GM12878 (cell line): ENCODE results near the gene NAP1L1. TPM values are rescaled to one million over a fixed set of nuclear protein-coding genes. Genes with fewer than 3 reads are reported as not detected.
A peak's percentile ranks its signal among the peaks of the same experiment; 100 is the strongest.

Experiments
- ATAC-seq: fragments of 200-7000 bp; cut with Tn5 transposase; 3 replicates; pipeline ENCODE4 v1.9.1; 2020; ENCODE audit warnings: mild to moderate bottlenecking, moderate library complexity
- BruUV-seq: library from RNA; stranded (reverse); fragments of 400-500 nt; replicated peaks from 2 replicates; lab custom pipeline; 2021; lab: Mats Ljungman, UMichigan
- CTCF ChIA-PET: fragments of 300-600 bp; sonication (Branson Sonifier 250); formaldehyde crosslinking; extraction: SDS; loops from one replicate; lab custom pipeline; 2021; ENCODE audit warnings: inconsistent platforms; lab: Yijun Ruan, JAX
- POLR2A ChIA-PET: fragments of 350-600 bp; formaldehyde crosslinking; extraction: SDS; loops from one replicate; lab custom pipeline; 2021; ENCODE audit warnings: inconsistent platforms; lab: Charles Lee
- RAD21 ChIA-PET: fragments of 300-600 bp; sonication (Branson Sonifier 250); formaldehyde crosslinking; loops from one replicate; lab custom pipeline; 2023; ENCODE audit warnings: antibody characterized with exemption; ENCODE audit not compliant: unreplicated experiment; lab: Charles Lee
- SMC1A ChIA-PET: fragments of 300-600 bp; sonication (Branson Sonifier 250); formaldehyde crosslinking; loops from one replicate; lab custom pipeline; 2023; ENCODE audit not compliant: unreplicated experiment, uncharacterized antibody; lab: Charles Lee
- DNase-seq: peaks from one replicate; pipeline ENCODE4 v3.0.0-alpha.2; 2011; ENCODE audit warnings: low read depth, low spot score
- FAIRE-seq: peaks from 3 replicates; lab custom pipeline; 2011; peaks lifted over from hg19 to GRCh38; lab: Jason Lieb, UNC
- H2AFZ ChIP-seq: 2 replicates; pipeline ENCODE4 v1.6.0; 2011; ENCODE audit warnings: low read depth, low read length, control low read depth; ENCODE audit not compliant: control insufficient read depth
- H3K27ac ChIP-seq: 2 replicates; pipeline ENCODE4 v1.5.1; 2011; ENCODE audit warnings: control low read depth; ENCODE audit not compliant: control insufficient read depth, insufficient read depth
- H3K27me3 ChIP-seq, 2 experiments: replicated peaks in 1 of 2; 2 replicates each; pipeline versions ENCODE4 v1.6.0 to v1.6.1; 2011; ENCODE audit warnings: low read length in 1 of 2; ENCODE audit not compliant: control insufficient read depth in 2 of 2, insufficient read depth in 2 of 2
- H3K36me3 ChIP-seq, 2 experiments: 2 replicates each; pipeline ENCODE4 v1.5.1; 2011; ENCODE audit warnings: low read length in 1 of 2; ENCODE audit not compliant: control insufficient read depth in 2 of 2, insufficient read depth in 2 of 2
- H3K4me1 ChIP-seq: 2 replicates; pipeline ENCODE4 v1.6.1; 2011; ENCODE audit warnings: mild to moderate bottlenecking, low read length, moderate library complexity, mixed read lengths; ENCODE audit not compliant: control insufficient read depth, insufficient read depth
- H3K4me2 ChIP-seq: 2 replicates; pipeline ENCODE4 v1.6.0; 2011; ENCODE audit warnings: control low read depth; ENCODE audit not compliant: control insufficient read depth, insufficient read depth
- H3K4me3 ChIP-seq: fragments of 200-600 bp; sonication (generic); 2 replicates; pipeline ENCODE4 v1.5.1; 2016
- H3K79me2 ChIP-seq: 2 replicates; pipeline ENCODE4 v1.6.0; 2011; ENCODE audit warnings: low read length; ENCODE audit not compliant: control insufficient read depth, insufficient read depth
- H3K9ac ChIP-seq: 2 replicates; pipeline ENCODE4 v1.8.0; 2011; ENCODE audit warnings: low read length, control low read depth, mixed read lengths; ENCODE audit not compliant: control insufficient read depth, insufficient read depth
- H3K9me3 ChIP-seq: replicated peaks from 3 replicates; pipeline ENCODE4 v1.5.1; 2011; ENCODE audit warnings: mild to moderate bottlenecking, low read length; ENCODE audit not compliant: control insufficient read depth, insufficient read depth
- H4K20me1 ChIP-seq: 2 replicates; pipeline ENCODE4 v1.6.0; 2011; ENCODE audit not compliant: control insufficient read depth, insufficient read depth
- CREM ChIP-seq: IDR thresholded peaks from 2 replicates; pipeline ENCODE4 v1.6.1; 2014; ENCODE audit warnings: antibody characterized with exemption, low read depth
- DPF2 ChIP-seq: fragments of 450-650 bp; IDR thresholded peaks from 2 replicates; pipeline ENCODE4 v1.6.1; 2017; ENCODE audit warnings: mild to moderate bottlenecking
- HDGF ChIP-seq: fragments of 450-650 bp; IDR thresholded peaks from 2 replicates; pipeline ENCODE4 v1.6.1; 2016; ENCODE audit warnings: antibody characterized with exemption
- KLF5 ChIP-seq: fragments of 450-650 bp; IDR thresholded peaks from 2 replicates; pipeline ENCODE4 v1.6.1; 2014; ENCODE audit warnings: mild to moderate bottlenecking; ENCODE audit not compliant: partially characterized antibody
- NR2C2 ChIP-seq: IDR thresholded peaks from 2 replicates; pipeline ENCODE4 v1.6.1; 2011; ENCODE audit warnings: borderline replicate concordance, low read depth; ENCODE audit not compliant: control insufficient read depth, insufficient read length
- NR2F1 ChIP-seq: fragments of 450-650 bp; conservative IDR thresholded peaks from 2 replicates; pipeline ENCODE4 v1.6.1; 2017; ENCODE audit warnings: mild to moderate bottlenecking
- SMARCA5 ChIP-seq: fragments of 450-650 bp; IDR thresholded peaks from 2 replicates; pipeline ENCODE4 v1.6.1; 2017; ENCODE audit warnings: mild to moderate bottlenecking
- SPI1 ChIP-seq: IDR thresholded peaks from 2 replicates; pipeline ENCODE4 v1.6.1; 2011; ENCODE audit warnings: low read depth, mild to moderate bottlenecking, low read length, moderate library complexity, borderline replicate concordance; ENCODE audit not compliant: insufficient read depth
- SRF ChIP-seq, 2 experiments: IDR thresholded peaks; 2 replicates each; pipeline ENCODE4 v1.6.1; 2011; ENCODE audit warnings: low read depth in 2 of 2, low read length in 2 of 2, mild to moderate bottlenecking in 1 of 2, moderate library complexity in 1 of 2
- YBX1 ChIP-seq: fragments of 450-650 bp; IDR thresholded peaks from 2 replicates; pipeline ENCODE4 v1.6.1; 2016; ENCODE audit warnings: antibody characterized with exemption
- ZBTB11 ChIP-seq: fragments of 450-650 bp; formaldehyde crosslinking; IDR thresholded peaks from 2 replicates; pipeline ENCODE4 v1.5.0; 2022; ENCODE audit warnings: mild to moderate bottlenecking, missing genetic modification characterization
- ZBTB4 ChIP-seq: fragments of 450-650 bp; formaldehyde crosslinking; IDR thresholded peaks from 2 replicates; pipeline ENCODE4 v1.4.0; 2022; ENCODE audit warnings: mild to moderate bottlenecking, moderate library complexity
- ZBTB40 ChIP-seq: fragments of 450-650 bp; IDR thresholded peaks from 2 replicates; pipeline ENCODE4 v1.6.1; 2016; ENCODE audit warnings: mild to moderate bottlenecking, moderate library complexity, borderline replicate concordance
- WGBS: methylation state at CpG from one replicate; pipeline ENCODE4 v1.1.6; 2016; ENCODE audit warnings: low lambda C conversion rate; ENCODE audit not compliant: insufficient replicate concordance, insufficient coverage; ENCODE audit errors: missing lambda C conversion rate; 5-methylcytosine and 5-hydroxymethylcytosine counted together
- in situ Hi-C: fragments of 300-500 bp; cut with MboI; formaldehyde crosslinking; loops from 9 replicates; pipeline ENCODE4 v1.14.3; 2018; ENCODE audit warnings: mixed read lengths
- intact Hi-C: fragments of 100-400 bp; cut with micrococcal nuclease; formaldehyde crosslinking; loops from one replicate; pipeline ENCODE4 v1.14.2; 2022; ENCODE audit not compliant: unreplicated experiment
- polyA plus RNA-seq, 11 experiments: library from polyadenylated mRNA; depleted of rRNA in 4 of 11; unstranded in 6 of 11; stranded (reverse) in 5 of 11; fragments of >200 nt; fragmentation: Nextera tagmentation in 4 of 11; fragmentation: Illumina TruSeq in 1 of 11; extraction: Ambion mirVana in 4 of 11; extraction: Trizol in 1 of 11; gene quantifications; 1 replicate in 1 of 11; 2 replicates in 10 of 11; pipeline versions ENCODE4 v1.2.1 to v1.2.3, GENCODE V29; 2011 to 2016; ENCODE audit warnings: inconsistent platforms in 2 of 11, missing spikeins in 2 of 11, low read depth in 1 of 11
- total RNA-seq, 4 experiments: library from RNA; depleted of rRNA in 3 of 4; stranded (reverse); fragments of >200 nt in 3 of 4; fragmentation: Illumina TruSeq in 1 of 4; extraction: Trizol in 1 of 4; gene quantifications; 2 replicates each; pipeline versions ENCODE4 v1.2.1 to v1.2.3, GENCODE V29; 2013 to 2021

The NAP1L1 gene
- total and polyA plus RNA-seq, 10 of the 15 experiments (the other 5 are each of a cell fraction or from before 2014, with no cell fraction given), result 256 to 1,036 (median 536) TPM

DNA sequence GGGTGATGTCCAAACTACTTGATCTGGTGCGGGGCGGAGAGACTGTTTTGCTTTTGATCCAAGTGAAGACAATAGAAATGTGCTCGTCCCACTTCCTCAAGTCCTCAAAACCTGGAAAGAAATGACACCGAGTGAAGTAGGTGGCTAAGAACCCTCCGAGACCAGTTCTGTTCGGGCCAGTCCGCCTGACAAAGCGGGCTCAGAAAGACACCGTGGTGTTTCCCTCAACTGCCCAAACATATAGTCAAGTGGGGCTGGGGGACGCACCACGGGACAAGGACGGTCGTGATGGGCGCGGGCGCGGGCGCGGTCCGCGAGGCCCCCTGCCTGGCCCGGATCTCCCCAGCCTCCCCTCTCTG is 54.5 kb downstream of the NAP1L1 start:
- ChIA-PET RAD21 (interaction anchor here (0.7 to 9.8 kb wide), 27 partner anchors 9 to 548 kb away, joined by 3 to 144 read pairs (median 10); partner anchors contain the start of genes BBS10 and GLIPR1), CTCF (interaction anchor here (0.9 to 10.1 kb wide), 16 partner anchors 46 to 546 kb away, joined by 3 to 144 read pairs (median 9); no protein-coding TSS in a partner anchor), SMC1A (interaction anchor here (0.9 to 17.8 kb wide), 20 partner anchors 10 to 550 kb away, joined by 3 to 327 read pairs (median 6); no protein-coding TSS in a partner anchor), POLR2A (interaction anchor here (0.8 to 8.9 kb wide), 6 partner anchors 47 to 502 kb away, joined by 3 to 111 read pairs (median 8); partner anchors contain the start of gene NAP1L1)
- H3K27ac ChIP-seq, result no peak overlapping the region
- peak overlapping the region; percentile 18; the same call in 1 of the 2 replicates for H2AFZ ChIP-seq
- H3K4me3 ChIP-seq, result peak overlapping the region; percentile 85
- in situ Hi-C loops, result no loop called here
- H3K9ac ChIP-seq, result no peak overlapping the region; the same call in 1 of the 2 replicates
- no TSS peak for BruUV-seq
- DNase-seq (no peak), ATAC-seq (peak; percentile 1; the same call in 2 of the 3 replicates), FAIRE-seq (no peak)
- H3K9me3 ChIP-seq, result no peaks in the 10 kb centered on the region
- H3K36me3 ChIP-seq, result no peaks in the 10 kb centered on the region
- H3K27me3 ChIP-seq, result no peaks in the 10 kb centered on the region; a peak in 1 of 4 replicates
- 13% methylated on average over 22 of the region's 22 CpGs for WGBS
- intact Hi-C loops, result loop anchor here (2.0 to 5.0 kb wide), 7 partner anchors 85 to 518 kb away; partner anchors contain the start of genes BBS10 and KRR1
- no peaks in the 10 kb centered on the region for H3K79me2 ChIP-seq
- peaks cover 17% of the 10 kb centered on the region for H3K4me1 ChIP-seq
- H4K20me1 ChIP-seq, result no peaks in the 10 kb centered on the region
- H3K4me2 ChIP-seq, result peak overlapping the region; percentile 100
- TF ChIP-seq YBX1, result no peak
- TF ChIP-seq SMARCA5, result peak; percentile 39; the same call in 1 of the 2 replicates
- TF ChIP-seq HDGF, result no peak
- no peak for TF ChIP-seq ZBTB4
- TF ChIP-seq ZBTB11, result no peak
- no peak for TF ChIP-seq ZBTB40
- TF ChIP-seq SPI1, result 0 out of 2 replicates have a peak, but pooled peaks have one; percentile 3
- TF ChIP-seq SRF (IDR thresholded peaks at IDR 0.05; ENCODE audit: low read depth in 2 of 2, low read length in 2 of 2), result no peak
- no peak for TF ChIP-seq CREM
- no peak for TF ChIP-seq NR2F1
- TF ChIP-seq KLF5, result no peak
- TF ChIP-seq NR2C2, result no peak
- 0 out of 2 replicates have a peak, but pooled peaks have one; percentile 19 for TF ChIP-seq DPF2
